LHCN-M2 (cell line): Measurements from ENCODE around the gene PKIG. TPM values are rescaled to one million over a fixed set of nuclear protein-coding genes. Genes with fewer than 3 reads are reported as not detected.

Source experiments
- DNase-seq: peaks from one replicate; pipeline ENCODE4 v3.0.0-alpha.2; 2012; ENCODE audit warnings: low read depth
- total RNA-seq: library from RNA; depleted of rRNA; stranded (reverse); fragments of >200 nt; gene quantifications from 2 replicates; pipeline ENCODE4 v1.2.3, GENCODE V29; 2014

Gene PKIG
- total RNA-seq, 1 experiment from 2014 or later: 11.1 TPM

DNA sequence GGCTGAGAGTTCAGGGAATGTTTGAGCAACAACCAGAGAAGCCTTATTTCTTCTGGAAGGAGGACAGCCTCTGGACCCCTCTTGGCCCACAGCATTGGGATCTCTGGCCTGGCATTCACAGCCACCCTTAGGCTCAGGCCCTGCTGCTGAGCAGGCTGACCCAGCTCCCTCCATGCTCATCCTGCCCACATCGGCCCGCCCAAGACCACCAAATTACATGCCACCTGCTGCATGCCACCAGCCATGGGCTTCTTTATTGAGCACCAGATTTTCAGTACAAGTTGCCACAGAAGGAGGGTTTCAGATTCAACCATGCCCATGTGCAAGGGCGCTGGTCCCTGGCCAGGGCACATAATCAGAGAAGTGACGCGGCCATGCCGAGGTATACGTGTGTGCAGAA is 36.9 kb downstream of the PKIG start:
- no peak for DNase-seq

DNA sequence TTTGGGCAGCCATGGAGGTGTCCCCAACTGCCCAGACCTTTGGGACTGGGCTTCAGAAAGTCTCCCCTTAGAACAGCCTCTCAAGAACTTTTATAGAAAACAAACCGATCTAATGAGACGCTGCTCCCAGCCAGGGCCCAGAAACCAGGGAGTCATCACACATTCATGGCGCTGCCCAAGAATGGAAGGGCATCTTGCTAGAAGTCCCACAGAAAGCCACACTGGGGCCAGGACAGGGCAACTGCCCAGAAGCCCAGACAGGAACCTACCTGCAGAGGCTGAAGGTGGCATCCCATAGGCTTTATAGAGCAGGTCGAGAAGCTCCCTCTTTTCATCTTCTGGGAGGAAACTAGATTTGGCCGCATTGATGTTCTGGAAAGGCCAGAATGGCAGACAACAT is 37.7 kb downstream of the PKIG start:
- no peak for DNase-seq

DNA sequence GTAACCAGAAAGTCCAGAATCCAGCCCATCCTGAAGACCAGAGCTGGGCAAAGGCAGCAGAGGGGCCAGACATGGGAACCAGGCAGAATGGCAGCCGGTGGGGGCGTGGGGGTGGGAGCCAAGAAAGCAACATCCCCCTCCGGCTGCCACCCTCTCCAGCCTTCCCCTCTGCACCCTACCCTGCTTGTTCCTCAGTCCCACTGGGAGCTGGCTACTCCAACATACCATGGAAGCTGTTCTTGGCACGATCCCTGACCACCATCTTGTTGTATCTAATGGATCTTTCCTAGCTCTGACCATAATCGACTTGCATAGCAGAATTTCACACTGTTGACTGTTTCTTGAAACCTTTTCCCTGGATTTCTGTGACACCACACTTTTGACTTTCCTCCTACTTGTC is 38.9 kb downstream of the PKIG start:
- DNase-seq: no peak

DNA sequence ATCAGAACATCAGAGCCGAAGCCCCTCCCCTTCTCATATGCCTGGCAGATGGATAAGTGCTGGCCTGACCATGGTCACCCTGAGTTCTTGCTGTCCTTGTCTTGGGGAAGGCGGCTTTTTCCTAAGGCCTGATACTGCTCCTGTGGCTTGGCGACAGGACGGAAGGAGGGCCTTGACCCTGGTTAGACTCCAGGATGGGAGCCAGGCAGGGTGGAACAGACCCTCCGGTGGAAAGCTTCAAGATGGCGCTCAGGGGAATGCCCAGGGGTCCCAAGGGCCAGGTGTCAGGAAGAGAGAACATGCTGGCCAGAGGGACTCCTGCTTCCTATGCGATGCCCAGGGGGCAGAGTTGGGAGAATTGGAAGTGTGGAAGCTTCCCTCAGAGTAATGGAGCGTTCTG is 39.6 kb downstream of the PKIG start:
- no peak for DNase-seq

DNA sequence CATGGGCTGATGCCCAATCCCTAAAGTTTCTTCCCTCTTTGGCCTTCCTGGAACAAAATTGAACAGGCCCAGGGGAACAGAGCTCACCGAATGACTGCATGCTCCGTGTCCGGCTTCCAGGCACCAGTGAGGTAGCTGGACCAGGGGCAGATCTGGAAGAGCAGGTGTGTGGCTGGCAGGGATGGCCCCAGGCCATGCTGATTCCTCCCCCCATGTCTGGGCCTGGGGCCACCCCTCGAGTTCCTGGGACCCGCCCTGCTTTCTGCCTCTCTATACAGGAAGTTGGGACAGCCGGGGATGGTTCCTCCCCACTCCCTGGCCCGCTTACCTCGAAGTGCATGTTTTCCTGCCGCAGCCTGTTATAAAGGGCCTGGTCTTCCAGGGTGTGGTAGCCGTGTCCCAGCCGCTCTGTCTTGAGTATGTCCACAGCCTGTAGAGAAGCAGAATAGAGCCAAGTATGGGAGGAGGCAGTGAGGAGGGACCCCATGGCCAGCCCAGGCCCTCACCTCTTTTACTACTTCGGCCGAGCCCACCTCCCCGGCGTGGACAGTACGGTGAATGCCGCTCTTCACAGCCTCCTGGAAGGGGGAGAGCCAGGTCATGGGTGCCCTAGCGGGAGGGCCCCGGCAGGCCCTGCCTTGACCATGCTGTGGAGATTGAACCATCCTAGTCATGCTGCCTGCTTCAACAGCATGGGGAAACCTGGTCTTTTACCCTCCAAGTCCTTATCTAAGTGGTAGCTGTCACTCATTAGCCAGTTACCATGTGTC is 40.3 kb downstream of the PKIG start:
- DNase-seq: no peak

DNA sequence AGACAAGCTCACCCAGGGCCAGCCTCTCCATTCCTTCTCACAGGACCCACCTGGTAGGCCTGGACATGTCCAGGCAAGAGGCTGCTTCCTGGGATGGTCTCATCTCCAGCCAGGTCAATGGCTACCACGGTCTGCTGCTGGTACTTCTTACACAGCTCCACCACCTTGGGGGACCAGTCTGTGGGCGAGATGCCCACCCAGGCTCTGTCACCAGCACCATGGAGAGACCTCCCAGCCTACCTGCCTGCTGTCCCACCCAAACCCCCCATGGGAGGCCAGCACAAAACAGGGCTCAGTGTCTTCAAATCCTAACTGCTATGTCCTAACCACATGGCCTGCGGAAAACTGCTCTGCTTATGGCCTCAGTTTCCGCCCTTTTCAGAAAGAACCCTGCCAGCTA is 41.8 kb downstream of the PKIG start:
- no peak for DNase-seq

DNA sequence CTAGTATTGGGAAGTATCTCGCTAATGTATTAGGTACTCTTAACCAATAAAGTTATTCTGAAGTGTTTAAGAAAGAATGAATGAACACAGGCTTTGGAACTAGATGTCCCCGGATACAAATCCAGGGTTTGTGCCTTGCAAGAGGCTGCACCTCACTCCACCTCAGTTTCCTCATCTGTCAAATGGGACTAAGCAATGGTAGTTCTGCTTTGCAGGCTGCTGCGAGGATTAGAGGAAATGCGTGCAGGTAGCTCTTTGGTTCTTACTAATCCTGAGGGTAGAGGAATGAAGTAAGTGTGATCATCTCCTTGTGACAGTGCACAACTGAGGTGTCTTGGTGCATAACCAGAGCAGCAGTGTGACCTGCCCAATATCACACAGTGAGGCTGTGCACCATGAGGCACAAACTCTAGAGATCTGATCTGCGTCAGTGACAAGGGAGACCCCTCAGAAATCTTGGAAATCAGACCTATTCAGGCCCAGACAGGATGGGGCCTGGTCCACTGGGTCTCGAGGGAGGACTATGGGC is 42.4 kb downstream of the PKIG start:
- no peak for DNase-seq

DNA sequence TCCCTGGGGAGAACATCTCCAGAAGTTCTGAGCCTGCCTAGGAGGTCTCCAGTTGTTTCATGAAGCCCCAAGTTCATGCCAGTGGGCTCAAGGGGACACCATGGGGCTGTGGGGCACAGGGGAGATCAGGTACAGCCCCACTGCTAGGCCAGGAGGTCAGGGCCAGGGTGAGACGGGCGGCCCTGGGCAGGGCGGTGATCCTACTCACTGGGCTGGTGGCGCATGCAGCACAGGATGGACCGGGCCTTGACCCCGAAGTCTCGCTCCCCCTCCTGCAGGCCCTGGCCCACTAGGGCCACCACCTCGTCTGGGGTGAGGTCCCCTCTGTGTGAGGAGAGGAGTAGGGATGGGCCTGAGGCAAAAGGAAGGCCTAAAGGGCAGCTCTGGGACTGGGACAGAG is 43.0 kb downstream of the PKIG start:
- DNase-seq: no peak

DNA sequence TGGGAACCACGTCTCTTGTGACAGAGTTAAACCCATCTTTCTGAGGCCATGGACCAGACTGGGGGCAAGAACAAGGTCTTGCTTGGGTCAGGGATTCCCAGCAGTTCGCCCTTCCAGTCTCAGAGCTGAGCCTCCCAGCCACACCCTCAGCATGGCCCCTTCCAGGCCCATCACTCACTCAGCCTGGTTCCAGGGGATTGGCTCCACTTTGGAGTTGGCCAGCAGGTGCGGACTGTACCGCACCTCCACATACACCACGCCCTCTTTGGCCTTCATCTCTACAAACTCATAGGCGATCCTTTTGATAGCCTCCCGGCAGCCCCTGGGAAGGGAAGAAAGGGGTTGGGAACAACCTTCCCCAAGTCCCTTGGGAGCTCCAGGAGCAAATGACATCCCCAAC is 43.9 kb downstream of the PKIG start:
- DNase-seq: no peak

DNA sequence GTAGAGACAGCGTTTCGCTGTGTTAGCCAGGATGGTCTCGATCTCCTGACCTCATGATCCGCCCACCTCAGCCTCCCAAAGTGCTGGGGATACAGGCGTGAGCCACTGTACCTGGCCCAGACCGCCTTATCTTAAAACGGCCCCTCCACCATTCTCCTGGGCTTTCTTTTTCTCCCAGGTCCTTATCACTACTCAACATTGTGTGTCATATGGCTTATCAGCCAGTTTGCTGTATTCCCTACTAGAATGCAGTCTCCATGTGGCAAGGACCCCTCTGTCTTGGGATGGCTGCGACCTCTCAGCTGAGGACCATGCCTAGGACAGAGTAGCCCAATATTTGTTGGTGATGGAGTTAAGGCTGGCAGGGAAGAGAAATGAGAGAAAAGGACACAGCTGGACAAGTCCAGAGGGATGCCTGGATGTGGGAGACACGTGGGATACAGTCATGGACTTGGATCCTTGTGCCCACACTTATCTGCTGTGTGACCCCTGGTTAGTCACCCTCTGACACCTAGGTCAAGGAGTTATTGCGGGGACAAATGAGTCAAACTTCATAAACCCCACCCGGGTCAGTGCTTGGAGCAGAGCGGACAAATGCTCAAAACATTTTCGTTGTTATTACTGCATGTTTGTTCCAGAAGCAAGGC is 45.1 kb downstream of the PKIG start:
- peak; percentile 43 for DNase-seq

DNA sequence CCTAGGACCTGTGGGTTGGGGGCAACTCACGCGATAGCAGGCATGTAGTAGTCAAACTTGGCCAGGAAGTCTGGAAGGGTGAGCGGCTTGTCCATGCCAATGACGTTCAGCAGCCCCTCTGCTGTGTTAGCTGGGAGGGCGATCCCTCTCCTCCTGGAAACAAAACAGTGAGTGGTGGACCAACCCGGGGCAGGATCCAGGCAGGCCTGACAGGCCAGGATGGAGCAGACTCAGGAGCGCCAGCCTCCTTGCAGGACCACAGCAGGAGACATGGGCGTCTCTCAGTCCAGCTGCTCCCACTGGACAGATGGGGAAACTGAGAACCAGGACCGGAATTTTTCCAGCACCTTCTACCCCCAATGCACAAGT is 46.6 kb downstream of the PKIG start:
- no peak for DNase-seq

DNA sequence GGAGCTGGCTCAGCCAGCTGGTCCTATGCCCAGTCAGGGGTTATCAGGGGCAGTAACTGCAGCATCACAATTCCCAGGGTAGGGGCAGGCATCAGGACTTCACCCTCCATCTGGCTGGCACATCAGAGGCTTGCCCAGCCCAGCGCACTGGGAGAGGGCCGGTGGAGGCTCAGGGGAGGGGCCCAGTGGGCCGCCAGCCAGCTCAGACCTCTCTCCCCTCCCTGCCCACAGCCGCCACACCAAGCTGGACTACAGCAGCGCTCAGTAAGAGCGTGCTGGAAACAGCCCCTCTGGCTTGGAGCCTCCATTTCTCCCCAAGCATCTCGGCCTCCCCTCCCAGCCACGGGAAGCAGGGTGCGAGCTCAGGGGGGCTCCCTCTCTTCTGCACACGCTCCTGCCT is 47.2 kb downstream of the PKIG start:
- DNase-seq: no peak

DNA sequence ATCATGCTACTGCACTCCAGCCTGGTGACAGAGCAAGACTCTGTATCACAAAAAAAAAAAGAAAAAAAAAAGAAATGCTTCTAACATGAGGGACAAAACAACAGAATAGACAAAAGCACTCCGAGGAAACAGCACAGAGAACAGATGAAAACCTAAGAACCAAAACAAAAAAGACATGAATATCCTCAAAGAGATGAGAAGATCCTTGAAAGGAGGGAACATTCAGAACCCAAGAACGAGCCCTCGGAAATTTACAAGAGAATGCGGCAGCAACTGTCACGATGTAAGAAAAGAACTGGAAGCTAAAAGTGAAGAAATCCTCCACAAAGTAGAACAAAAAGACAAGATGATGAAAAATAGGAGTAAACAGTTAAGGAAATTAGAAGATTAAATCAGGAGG is 47.9 kb downstream of the PKIG start:
- DNase-seq: no peak

DNA sequence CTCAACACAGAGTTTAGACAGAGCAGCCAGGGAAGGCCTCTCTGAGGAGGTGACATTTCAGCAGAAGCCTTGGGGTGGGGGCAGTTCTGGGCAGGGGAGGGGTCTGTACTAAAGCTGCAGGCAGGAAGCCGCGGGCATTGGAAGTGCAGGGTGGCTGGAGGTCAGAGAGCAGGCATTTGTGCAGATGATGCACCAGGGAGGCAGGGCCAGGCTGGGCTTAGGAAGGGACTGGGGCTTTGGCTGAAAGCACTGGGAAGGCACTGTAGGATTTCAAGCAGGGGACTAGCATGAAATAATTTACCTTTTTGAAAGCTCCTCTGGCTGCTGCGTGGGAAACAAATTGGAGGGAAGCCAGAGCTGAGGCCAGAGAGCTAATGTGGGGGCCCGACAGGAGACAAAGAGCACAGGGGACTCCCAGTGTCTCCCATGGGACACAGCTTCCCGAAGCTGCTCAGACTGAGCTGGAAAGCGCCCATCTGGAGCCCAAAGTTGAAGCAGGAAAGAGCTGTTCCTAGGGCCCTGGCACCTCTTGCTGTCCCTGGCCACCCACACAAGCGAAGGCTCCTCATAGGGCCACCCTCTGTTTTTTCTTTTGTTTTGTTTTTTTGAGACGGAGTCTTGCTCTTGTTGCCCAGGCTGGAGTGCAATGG is 49.8 kb downstream of the PKIG start:
- DNase-seq: no peak

DNA sequence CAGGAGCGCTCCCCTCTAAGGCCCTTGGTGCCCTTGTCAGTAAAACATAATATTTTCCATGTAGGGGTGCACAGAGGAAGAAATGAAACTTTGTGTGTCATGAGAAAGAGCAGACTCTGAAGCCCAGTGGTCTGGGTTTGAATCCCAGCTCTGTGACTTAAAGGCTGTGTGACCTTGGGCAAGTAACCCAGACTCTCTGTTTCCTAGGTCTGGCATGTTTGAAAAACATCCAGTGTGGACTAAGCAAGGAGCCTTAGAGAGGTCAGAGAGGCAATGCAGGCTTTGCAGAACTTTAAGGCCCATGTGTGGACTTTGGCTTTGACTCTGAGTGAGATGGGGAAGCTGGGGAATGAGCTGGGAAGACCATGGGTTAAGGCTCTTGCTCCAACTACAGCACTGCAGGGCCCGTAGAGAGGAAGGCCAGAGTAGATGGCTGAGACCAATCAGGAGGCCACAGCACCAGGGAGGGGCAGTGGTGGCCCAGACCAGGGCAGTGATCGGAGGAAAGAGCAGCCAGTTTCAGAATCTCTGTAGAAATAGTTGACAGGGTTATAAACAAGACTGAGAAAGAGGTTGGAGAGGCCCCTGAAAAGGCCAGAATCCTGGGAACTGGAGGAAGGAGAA is 50.9 kb downstream of the PKIG start:
- no peak for DNase-seq

DNA sequence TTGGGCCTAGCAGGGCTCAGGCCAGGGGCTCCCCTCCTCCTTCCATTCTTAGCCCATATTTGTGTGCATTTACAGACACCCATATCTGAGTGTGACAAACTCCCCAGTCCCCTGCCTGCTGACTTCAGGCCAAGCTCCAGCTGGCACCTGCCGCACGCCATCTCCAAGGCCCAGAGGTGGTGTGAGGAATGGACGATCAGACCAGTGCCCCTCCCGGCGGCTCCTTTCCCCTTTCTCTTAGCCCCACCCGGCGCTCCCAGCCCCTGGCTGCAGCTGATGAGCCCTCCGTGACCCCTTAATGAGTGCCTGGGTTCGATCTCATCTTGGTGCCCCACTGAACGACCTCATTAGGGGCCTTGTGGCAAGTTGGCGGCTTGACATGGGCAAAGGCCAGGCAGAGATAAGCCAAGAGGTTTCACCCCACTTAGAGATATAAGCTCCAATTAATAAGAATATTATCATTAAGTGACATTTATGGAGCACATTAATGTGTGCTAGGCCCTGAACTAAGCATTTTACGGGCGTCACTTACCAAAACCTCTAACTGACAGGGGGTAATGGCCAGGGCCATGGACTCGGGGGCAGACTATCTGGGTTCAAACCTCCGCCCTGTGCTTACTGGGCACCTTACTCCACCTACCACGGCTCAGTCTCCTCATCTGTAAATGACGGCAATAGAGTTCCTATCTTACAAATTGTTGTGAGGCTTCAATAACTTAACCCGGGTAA is 51.7 kb downstream of the PKIG start:
- DNase-seq: no peak

DNA sequence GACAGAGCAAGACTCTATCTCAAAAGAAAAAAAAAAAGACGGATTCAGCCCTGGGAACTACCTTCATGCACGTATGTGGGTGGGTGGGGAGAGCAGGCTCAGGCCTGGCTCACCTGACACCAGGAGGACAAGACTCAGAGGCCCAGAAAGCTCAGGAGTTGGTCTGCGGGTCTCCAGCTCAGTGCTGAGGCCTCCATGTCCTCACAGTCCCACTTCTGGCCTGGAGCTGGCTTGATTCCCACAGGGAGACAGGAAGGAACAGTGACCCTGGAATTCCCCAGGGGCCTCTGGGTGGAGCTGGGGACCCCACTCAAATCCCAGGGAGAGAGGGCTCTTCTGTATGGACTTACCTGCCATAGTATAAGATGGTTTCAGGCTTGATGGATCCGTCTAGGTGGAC is 53.5 kb downstream of the PKIG start:
- no peak for DNase-seq

DNA sequence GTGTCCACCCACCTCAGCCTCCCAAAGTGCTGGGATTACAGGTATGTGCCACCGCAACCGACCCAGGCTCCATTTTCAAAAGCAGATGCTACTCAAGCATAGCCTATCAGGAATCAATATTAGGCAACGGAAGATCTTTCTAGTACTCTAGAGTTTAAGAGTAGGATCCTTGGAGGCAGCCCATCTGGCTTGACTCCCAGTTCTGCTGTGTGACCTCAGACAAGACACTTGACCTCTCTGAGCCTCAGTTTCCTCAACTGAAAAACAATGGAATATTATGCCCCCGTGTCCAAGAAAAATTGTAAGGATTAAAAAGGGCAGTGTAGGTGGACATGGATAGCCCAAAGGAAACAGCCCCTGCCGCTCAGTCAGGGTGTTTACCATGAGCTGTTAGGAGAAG is 54.7 kb downstream of the PKIG start:
- no peak for DNase-seq

DNA sequence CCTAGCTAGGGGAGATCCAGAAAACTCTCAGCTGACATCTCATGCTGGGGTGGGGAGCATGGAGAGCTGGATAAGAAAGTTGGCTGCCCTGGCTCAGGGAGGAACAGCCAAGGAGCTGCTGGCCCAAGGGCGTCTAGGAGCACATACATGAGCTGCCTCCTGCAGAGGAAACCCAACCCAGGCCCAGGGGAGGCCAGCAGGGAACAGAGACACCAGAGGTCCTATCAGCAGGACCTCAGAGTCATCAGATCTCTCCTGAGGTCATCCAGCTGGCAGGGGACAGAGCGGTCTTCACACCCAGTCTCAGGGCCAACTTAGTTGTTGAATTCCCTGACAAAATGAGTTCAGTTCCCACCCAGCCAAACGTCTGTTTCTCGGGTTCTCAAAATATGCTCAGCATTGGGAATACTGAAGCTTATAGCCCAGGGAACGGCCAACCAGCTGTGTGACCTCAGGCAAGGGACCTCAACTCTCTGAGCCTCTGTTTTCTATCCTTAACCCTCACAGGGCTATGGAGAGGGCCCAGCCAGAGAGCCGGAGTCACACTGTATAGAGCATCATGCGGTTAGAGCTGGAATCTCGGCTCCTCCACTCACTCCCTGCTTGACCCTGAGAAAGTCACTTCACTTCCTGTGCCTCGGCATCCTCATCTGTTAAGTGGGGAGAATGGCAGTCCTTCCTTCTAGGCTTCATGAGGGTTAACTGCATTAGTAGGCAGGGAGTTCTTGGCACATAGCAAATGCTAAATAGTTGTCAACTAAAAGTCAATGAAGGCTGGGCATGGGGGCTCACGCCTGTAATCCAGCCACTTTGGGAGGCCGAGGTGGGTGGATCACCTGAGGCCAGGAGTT is 55.4 kb downstream of the PKIG start:
- no peak for DNase-seq

DNA sequence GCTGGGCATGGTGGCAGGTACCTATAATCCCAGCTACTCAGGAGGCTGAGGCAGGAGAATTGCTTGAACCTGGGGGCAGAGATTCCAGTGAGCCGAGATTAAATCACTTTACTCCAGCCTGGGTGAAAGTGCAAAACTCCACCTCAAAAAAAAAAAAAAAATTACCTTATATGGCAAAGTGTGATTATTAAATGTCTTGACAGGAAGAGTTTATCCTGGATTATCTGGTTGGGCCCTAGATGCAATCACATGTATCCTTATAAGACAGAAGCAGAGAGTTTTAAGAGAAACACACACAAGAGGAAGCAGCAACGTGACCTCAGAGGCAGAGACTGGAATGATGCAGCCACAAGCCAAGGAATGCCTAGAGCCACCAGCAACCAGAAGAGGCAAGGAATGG is 58.1 kb downstream of the PKIG start:
- DNase-seq: no peak

DNA sequence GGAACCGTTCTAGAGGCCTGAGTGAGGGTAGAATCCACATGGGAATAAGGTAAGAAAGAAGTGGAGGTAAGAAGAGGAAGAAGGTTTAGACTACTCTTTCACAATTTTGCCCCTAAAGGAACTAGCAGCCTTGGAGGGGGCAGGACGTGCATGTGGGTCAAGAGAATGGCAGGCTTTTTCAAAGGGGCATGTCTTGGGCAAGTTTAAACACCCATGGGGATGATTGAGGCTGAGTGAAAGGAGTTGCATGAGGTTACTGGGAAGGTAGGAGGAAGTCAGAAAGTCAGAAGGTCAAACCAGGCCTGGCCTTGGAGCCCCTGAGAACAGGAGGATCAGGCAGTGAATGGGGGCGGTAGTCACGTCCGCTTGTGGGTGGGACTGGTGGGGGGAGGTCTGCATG is 58.9 kb downstream of the PKIG start:
- DNase-seq: no peak
